ENCODE measurements around the gene EFS. TPM values are rescaled to one million over a fixed set of nuclear protein-coding genes. Genes with fewer than 3 reads are reported as not detected.

Gene EFS
- total RNA-seq, 1 experiment from 2014 or later, result not detected

DNA sequence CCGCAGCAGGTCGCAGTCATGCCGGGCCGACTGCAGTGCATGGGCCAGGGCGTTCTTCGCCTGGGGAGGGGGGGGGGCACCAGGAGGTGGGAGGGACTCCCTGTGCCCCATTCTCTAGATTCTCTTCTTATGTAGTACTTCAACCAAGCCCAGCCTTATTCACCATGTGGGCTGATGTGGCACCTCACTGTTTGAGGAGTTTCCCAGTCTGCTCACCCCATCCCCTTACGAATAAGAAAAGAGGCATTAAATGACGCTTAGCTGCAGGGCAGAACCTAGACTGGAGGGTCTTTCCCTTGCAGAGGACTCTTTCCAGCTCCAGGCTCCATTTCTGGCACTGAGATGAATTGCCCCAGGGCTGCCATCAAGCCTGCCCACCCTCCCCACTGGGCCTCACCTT is 24.0 kb upstream of the EFS start:
- no peak for DNase-seq (ENCODE audit: low read depth, low spot score)
- Histone ChIP-seq H3K4me1 (ENCODE audit: control insufficient read depth, insufficient read depth, low read length) (no peaks in the 10 kb centered on the region), H3K9me3 (ENCODE audit: control insufficient read depth, insufficient read depth, low read depth, low read length) (no peaks in the 10 kb centered on the region), H3K27ac (ENCODE audit: low read length) (no peak overlapping the region), H3K36me3 (ENCODE audit: control insufficient read depth, insufficient read depth, low read length) (no peaks in the 10 kb centered on the region), H3K4me3 (ENCODE audit: low read depth in 2 of 2, low read length in 2 of 2) (no peak overlapping the region), H3K27me3 (ENCODE audit: control insufficient read depth, insufficient read depth, low read length) (no peaks in the 10 kb centered on the region)
- intact Hi-C loops (cut with micrococcal nuclease; ENCODE audit: unreplicated experiment), result no loop called here
- POLR2A ChIA-PET, result no interaction called here
- in situ Hi-C loops (cut with HindIII; ENCODE audit: low pct_unique_long_range_greater_than_20kb, low sequenced_read_pairs), result no loop called here
- ATAC-seq, result no peak
- TF ChIP-seq, protein P1, sequence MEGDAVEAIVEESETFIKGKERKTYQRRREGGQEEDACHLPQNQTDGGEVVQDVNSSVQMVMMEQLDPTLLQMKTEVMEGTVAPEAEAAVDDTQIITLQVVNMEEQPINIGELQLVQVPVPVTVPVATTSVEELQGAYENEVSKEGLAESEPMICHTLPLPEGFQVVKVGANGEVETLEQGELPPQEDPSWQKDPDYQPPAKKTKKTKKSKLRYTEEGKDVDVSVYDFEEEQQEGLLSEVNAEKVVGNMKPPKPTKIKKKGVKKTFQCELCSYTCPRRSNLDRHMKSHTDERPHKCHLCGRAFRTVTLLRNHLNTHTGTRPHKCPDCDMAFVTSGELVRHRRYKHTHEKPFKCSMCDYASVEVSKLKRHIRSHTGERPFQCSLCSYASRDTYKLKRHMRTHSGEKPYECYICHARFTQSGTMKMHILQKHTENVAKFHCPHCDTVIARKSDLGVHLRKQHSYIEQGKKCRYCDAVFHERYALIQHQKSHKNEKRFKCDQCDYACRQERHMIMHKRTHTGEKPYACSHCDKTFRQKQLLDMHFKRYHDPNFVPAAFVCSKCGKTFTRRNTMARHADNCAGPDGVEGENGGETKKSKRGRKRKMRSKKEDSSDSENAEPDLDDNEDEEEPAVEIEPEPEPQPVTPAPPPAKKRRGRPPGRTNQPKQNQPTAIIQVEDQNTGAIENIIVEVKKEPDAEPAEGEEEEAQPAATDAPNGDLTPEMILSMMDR (IDR thresholded peaks at IDR 0.05), result no peak
- TF ChIP-seq, protein P2, sequence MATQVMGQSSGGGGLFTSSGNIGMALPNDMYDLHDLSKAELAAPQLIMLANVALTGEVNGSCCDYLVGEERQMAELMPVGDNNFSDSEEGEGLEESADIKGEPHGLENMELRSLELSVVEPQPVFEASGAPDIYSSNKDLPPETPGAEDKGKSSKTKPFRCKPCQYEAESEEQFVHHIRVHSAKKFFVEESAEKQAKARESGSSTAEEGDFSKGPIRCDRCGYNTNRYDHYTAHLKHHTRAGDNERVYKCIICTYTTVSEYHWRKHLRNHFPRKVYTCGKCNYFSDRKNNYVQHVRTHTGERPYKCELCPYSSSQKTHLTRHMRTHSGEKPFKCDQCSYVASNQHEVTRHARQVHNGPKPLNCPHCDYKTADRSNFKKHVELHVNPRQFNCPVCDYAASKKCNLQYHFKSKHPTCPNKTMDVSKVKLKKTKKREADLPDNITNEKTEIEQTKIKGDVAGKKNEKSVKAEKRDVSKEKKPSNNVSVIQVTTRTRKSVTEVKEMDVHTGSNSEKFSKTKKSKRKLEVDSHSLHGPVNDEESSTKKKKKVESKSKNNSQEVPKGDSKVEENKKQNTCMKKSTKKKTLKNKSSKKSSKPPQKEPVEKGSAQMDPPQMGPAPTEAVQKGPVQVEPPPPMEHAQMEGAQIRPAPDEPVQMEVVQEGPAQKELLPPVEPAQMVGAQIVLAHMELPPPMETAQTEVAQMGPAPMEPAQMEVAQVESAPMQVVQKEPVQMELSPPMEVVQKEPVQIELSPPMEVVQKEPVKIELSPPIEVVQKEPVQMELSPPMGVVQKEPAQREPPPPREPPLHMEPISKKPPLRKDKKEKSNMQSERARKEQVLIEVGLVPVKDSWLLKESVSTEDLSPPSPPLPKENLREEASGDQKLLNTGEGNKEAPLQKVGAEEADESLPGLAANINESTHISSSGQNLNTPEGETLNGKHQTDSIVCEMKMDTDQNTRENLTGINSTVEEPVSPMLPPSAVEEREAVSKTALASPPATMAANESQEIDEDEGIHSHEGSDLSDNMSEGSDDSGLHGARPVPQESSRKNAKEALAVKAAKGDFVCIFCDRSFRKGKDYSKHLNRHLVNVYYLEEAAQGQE (IDR thresholded peaks at IDR 0.05; ENCODE audit: insufficient read depth in 1 of 2, low read depth in 2 of 2, low read length in 1 of 2), result no peak
- TF ChIP-seq SIN3A (IDR thresholded peaks at IDR 0.05; ENCODE audit: borderline replicate concordance, insufficient read depth, low read depth, low read length) (no peak), POLR2AphosphoS5 (IDR thresholded peaks at IDR 0.05; ENCODE audit: low read depth, low read length) (no peak), TCF7L2 (IDR thresholded peaks at IDR 0.05; ENCODE audit: low read depth, low read length) (no peak)
- no TSS peak for BruUV-seq (replicated peaks)
- CTCF ChIA-PET, result no interaction called here

DNA sequence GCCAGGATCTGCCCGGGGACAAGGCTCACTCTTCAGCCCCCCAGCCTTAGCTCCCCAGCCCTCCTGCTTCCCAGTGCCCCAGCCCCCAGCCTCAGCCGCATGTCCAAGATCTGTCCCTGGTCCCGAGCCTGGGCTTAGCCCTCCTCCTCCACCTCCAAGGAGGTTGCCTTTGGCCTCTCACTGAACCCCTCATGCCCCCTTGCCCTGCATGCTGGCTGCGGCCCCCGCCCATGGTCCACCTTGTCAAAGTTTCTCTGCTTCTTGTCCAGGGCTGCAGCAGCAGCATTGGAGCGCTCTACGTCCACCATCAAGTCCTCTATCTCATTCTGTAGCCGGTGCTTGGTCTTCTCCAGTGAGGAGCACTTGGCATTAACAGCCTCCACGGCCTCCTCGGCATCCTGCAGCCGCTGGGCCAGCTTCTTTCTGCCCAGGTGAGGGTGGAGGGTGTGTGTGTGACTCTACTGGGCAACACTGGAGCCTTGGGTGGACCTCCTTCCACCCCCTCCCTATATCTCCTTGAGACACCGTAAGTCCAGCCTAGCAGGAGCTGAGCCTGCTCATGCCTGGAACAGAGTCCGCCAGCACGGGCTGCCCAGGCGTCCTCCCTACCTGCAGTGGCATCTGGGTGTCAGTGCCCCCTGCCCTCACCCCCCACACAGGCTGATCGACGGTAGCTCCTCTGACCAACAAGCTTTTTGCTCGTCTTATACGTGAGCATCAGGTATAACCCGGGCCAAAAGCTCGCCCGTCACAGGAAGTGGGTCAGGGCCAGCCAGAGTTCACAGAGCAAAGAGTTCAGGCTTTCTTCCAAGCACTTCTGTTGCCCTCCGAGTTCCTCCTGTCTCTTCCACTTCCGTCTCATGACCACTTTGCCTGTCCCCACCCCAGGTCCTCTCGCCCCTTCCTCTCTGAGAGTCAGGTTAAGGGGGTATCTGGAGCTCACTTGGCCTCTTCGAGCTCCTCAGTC is 23.2 kb upstream of the EFS start:
- TF ChIP-seq, protein P2 (IDR thresholded peaks at IDR 0.05; ENCODE audit: insufficient read depth in 1 of 2, low read depth in 2 of 2, low read length in 1 of 2), result no peak
- TF ChIP-seq SIN3A (IDR thresholded peaks at IDR 0.05; ENCODE audit: borderline replicate concordance, insufficient read depth, low read depth, low read length), result no peak
- no peak for TF ChIP-seq POLR2AphosphoS5 (IDR thresholded peaks at IDR 0.05; ENCODE audit: low read depth, low read length)
- TF ChIP-seq, protein P1 (IDR thresholded peaks at IDR 0.05), result no peak
- no peak for TF ChIP-seq TCF7L2 (IDR thresholded peaks at IDR 0.05; ENCODE audit: low read depth, low read length)
- Histone ChIP-seq H3K4me1 (ENCODE audit: control insufficient read depth, insufficient read depth, low read length) (no peaks in the 10 kb centered on the region), H3K27me3 (ENCODE audit: control insufficient read depth, insufficient read depth, low read length) (no peaks in the 10 kb centered on the region), H3K36me3 (ENCODE audit: control insufficient read depth, insufficient read depth, low read length) (no peaks in the 10 kb centered on the region), H3K27ac (ENCODE audit: low read length) (no peak overlapping the region), H3K4me3 (ENCODE audit: low read depth in 2 of 2, low read length in 2 of 2) (no peak overlapping the region), H3K9me3 (ENCODE audit: control insufficient read depth, insufficient read depth, low read depth, low read length) (no peaks in the 10 kb centered on the region)
- intact Hi-C loops (cut with micrococcal nuclease; ENCODE audit: unreplicated experiment) (no loop called here), in situ Hi-C loops (cut with HindIII; ENCODE audit: low pct_unique_long_range_greater_than_20kb, low sequenced_read_pairs) (no loop called here)
- ChIA-PET CTCF (interaction anchor here (0.5 kb wide), 1 partner anchor 59 kb away, joined by 8 read pairs; no protein-coding TSS in a partner anchor), POLR2A (no interaction called here)
- BruUV-seq (replicated peaks), result no TSS peak
- DNase-seq (ENCODE audit: low read depth, low spot score) (no peak), ATAC-seq (no peak)

Data from Panc1 (cell line).